Measurements from ENCODE around the gene GNAI3. TPM values are rescaled to one million over a fixed set of nuclear protein-coding genes. Genes with fewer than 3 reads are reported as not detected.

Gene GNAI3
- total and polyA plus RNA-seq, 4 donors: 2.7 to 10.4 (median 6.5) TPM

DNA sequence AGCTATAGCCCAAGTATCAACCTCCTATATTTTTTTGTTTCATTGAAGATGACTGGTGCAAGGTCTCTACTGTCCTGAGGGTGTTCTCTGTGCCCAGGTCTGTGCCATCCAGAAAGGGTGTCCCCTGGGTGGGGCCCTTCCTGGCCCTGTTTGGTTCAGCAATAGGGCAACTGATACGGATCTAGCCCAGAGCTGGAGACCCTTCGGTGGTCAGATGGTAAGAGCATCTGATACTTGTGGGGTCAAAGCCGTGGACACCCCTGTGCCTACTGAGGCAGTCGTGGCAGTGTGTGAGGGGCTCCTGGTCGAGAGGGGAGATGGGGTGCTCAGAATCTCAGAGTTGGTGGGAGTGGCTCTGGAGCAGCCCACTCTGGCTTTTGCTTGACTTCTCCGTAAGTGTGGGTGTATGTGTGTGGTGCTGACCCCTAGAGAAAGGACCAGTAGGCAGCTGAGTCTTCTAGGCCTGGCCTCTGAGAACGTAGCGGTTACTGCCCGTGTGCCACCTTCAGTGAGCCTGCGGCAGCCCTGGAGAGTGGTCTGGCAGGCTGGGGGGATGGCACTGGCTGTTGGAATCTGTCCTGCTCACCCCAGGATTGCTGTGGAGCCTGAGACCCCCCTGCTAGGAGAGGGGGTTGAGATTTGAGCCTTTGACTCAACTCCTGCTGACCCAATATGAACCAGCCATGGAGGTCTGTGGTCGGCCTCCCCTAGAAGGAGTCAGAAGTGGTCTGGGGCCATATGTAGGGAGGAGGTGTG is 73.9 kb downstream of the GNAI3 start:
- Histone ChIP-seq H3K9ac (ENCODE audit: insufficient read depth in 1 of 2, low read length in 2 of 2) (no peak overlapping the region), H3K27ac (ENCODE audit: low read depth in 1 of 2, low read length in 1 of 2) (no peak overlapping the region), H3K4me1 (ENCODE audit: control insufficient read depth in 5 of 5, insufficient read depth in 5 of 5, low read length in 5 of 5) (peaks cover 0 to 61% (median 20%) of the 10 kb centered on the region in 5 donors), H3K27me3 (ENCODE audit: control insufficient read depth in 3 of 3, insufficient read depth in 3 of 3, low read length in 2 of 3) (no peaks in the 10 kb centered on the region), H3K4me3 (no peak overlapping the region), H3K36me3 (ENCODE audit: control insufficient read depth in 4 of 4, insufficient read depth in 4 of 4, low read length in 4 of 4) (peaks cover 0 to 12% (median under 1%) of the 10 kb centered on the region in 4 donors), H3K9me3 (ENCODE audit: control insufficient read depth in 4 of 4, insufficient read depth in 3 of 4, low read length in 3 of 4) (no peaks in the 10 kb centered on the region)
- TF ChIP-seq, protein P1, sequence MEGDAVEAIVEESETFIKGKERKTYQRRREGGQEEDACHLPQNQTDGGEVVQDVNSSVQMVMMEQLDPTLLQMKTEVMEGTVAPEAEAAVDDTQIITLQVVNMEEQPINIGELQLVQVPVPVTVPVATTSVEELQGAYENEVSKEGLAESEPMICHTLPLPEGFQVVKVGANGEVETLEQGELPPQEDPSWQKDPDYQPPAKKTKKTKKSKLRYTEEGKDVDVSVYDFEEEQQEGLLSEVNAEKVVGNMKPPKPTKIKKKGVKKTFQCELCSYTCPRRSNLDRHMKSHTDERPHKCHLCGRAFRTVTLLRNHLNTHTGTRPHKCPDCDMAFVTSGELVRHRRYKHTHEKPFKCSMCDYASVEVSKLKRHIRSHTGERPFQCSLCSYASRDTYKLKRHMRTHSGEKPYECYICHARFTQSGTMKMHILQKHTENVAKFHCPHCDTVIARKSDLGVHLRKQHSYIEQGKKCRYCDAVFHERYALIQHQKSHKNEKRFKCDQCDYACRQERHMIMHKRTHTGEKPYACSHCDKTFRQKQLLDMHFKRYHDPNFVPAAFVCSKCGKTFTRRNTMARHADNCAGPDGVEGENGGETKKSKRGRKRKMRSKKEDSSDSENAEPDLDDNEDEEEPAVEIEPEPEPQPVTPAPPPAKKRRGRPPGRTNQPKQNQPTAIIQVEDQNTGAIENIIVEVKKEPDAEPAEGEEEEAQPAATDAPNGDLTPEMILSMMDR (IDR thresholded peaks at IDR 0.05; ENCODE audit: control extremely low read depth, extremely low read depth): no peak
- WGBS, 2 donors: 86 to 87% methylated on average over 11 of the region's 11 CpGs
- no peak for DNase-seq
- ATAC-seq (ENCODE audit: insufficient read depth, low FRiP score): no peak

DNA sequence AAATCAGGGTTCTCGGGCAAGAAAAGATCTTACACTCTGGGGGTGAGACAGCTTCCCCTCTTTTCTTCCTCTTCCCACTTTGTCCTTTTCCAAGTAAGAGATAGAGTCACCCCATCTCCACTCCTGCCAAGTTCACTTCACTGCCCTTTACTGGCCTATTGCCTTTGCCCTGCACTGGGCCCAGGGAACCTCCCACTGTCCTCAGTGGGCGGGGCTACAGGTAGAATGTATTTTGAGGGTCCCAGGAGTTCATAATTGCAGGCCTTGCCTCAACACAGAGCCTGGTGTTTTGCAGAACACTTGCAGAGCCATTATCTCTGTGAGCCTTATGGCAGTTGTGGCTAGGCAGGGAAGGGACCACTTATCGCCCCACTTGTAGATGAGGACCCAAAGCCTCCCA is 74.5 kb downstream of the GNAI3 start:
- Histone ChIP-seq H3K27ac (ENCODE audit: low read depth in 1 of 2, low read length in 1 of 2) (no peak overlapping the region), H3K9me3 (ENCODE audit: control insufficient read depth in 4 of 4, insufficient read depth in 3 of 4, low read length in 3 of 4) (no peaks in the 10 kb centered on the region), H3K4me3 (no peak overlapping the region), H3K27me3 (ENCODE audit: control insufficient read depth in 3 of 3, insufficient read depth in 3 of 3, low read length in 2 of 3) (no peaks in the 10 kb centered on the region), H3K36me3 (ENCODE audit: control insufficient read depth in 4 of 4, insufficient read depth in 4 of 4, low read length in 4 of 4) (peaks cover 0 to 18% (median 3%) of the 10 kb centered on the region in 4 donors), H3K4me1 (ENCODE audit: control insufficient read depth in 5 of 5, insufficient read depth in 5 of 5, low read length in 5 of 5) (peaks cover 0 to 61% (median 20%) of the 10 kb centered on the region in 5 donors), H3K9ac (ENCODE audit: insufficient read depth in 1 of 2, low read length in 2 of 2) (no peak overlapping the region)
- ATAC-seq (ENCODE audit: insufficient read depth, low FRiP score) (no peak), DNase-seq (no peak)
- TF ChIP-seq, protein P1 (IDR thresholded peaks at IDR 0.05; ENCODE audit: control extremely low read depth, extremely low read depth): no peak
- 71 to 87% methylated on average over 3 of the region's 3 CpGs for WGBS, 2 donors

DNA sequence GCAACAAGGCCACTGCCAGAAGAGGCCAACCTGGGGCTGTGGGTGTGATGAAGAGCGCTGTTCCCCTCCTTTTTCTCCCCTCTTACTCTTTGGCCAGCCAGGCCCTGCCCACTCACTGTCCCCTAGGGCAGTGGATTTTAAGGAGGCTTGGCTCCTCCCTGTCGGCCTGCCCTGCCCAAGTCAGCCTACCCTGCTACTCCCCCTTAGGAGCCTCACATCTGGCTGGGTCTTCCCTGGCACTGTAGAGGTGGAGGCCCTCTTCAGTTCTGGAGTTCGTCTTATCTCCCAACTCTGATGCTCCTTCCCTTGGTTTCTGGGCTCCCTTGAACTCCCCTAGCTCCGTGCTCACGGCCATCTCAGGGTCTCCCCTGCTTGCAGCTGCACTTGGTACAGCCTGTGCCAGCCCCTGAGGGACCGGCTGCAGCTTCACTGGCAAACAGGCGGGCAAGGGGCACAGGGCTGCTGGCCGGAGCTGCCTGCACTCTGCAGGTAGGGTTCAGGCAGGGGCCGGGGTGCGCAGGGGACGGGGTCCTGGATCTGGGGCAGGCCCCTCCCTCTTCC is 75.3 kb downstream of the GNAI3 start:
- Histone ChIP-seq H3K27ac (ENCODE audit: low read depth in 1 of 2, low read length in 1 of 2) (no peak overlapping the region), H3K36me3 (ENCODE audit: control insufficient read depth in 4 of 4, insufficient read depth in 4 of 4, low read length in 4 of 4) (peaks cover 0 to 26% (median 8%) of the 10 kb centered on the region in 4 donors), H3K4me1 (ENCODE audit: control insufficient read depth in 5 of 5, insufficient read depth in 5 of 5, low read length in 5 of 5) (peaks cover 0 to 61% (median 19%) of the 10 kb centered on the region in 5 donors), H3K4me3 (no peak overlapping the region), H3K9ac (ENCODE audit: insufficient read depth in 1 of 2, low read length in 2 of 2) (no peak overlapping the region), H3K27me3 (ENCODE audit: control insufficient read depth in 3 of 3, insufficient read depth in 3 of 3, low read length in 2 of 3) (no peaks in the 10 kb centered on the region), H3K9me3 (ENCODE audit: control insufficient read depth in 4 of 4, insufficient read depth in 3 of 4, low read length in 3 of 4) (no peaks in the 10 kb centered on the region)
- no peak for ATAC-seq (ENCODE audit: insufficient read depth, low FRiP score)
- TF ChIP-seq, protein P1 (IDR thresholded peaks at IDR 0.05; ENCODE audit: control extremely low read depth, extremely low read depth): no peak
- DNase-seq: no peak
- 44 to 76% methylated on average over 11 of the region's 11 CpGs for WGBS, 2 donors

Data from lung (tissue), 12 donors.